ENCODE results near the gene OR9I1.

The OR9I1 gene

GRCh38 chr11:58125469-58125868 is at the start of gene OR9I1:
Gene OR9I1 (minus strand): TSS chr11:58125530. CDS start chr11:58119444, 6,086 bp downstream.
- DNase-seq, result no peak

- DNase-seq, result no peak
These were observed 40.3 kb upstream of the OR9I1 start for GRCh38 chr11:58165504-58166106.

GRCh38 chr11:58164990-58165389 is 39.7 kb upstream of the OR9I1 start:
- DNase-seq, result no peak

GRCh38 chr11:58164389-58164788 is 39.1 kb upstream of the OR9I1 start:
- DNase-seq, result no peak

- no peak for DNase-seq
These were observed 27.5 kb upstream of the OR9I1 start for GRCh38 chr11:58152781-58153180.

GRCh38 chr11:58142761-58143160 is 17.4 kb upstream of the OR9I1 start:
- DNase-seq, result no peak

GRCh38 chr11:58135171-58135570 is 9.8 kb upstream of the OR9I1 start:
- DNase-seq, result no peak

- no peak for DNase-seq
These were observed 8.8 kb upstream of the OR9I1 start for GRCh38 chr11:58134151-58134550.

- no peak for DNase-seq
These were observed 8.2 kb upstream of the OR9I1 start for GRCh38 chr11:58133309-58134076.

- no peak for DNase-seq
These were observed 2.0 kb upstream of the OR9I1 start for GRCh38 chr11:58127350-58127749.

- DNase-seq, result no peak
These were observed 4.2 kb downstream of the OR9I1 start for GRCh38 chr11:58121096-58121495.

- no peak for DNase-seq
These were observed 27.9 kb downstream of the OR9I1 start for GRCh38 chr11:58097437-58097836.

GRCh38 chr11:58086528-58086927 is 38.8 kb downstream of the OR9I1 start:
- no peak for DNase-seq

GRCh38 chr11:58075781-58076180 is 49.5 kb downstream of the OR9I1 start:
- no peak for DNase-seq

- no peak for DNase-seq
These were observed 54.7 kb downstream of the OR9I1 start for GRCh38 chr11:58070585-58070984.

GRCh38 chr11:58068655-58069054 is 56.7 kb downstream of the OR9I1 start:
- DNase-seq, result no peak

GRCh38 chr11:58067685-58068084 is 57.6 kb downstream of the OR9I1 start:
- no peak for DNase-seq
